DOHH2 (cell line): ENCODE results near the gene P3H2.
"Not testable (repeated sequence)": the region's sequence is repeated elsewhere in the genome, so short reads cannot be mapped to it uniquely, and the experiment has no call there.

Experiments
- H3F3A ChIP-seq: fragments of 200-600 bp; sonication (generic), shearing (Covaris generic); 2 replicates; pipeline ENCODE4 v1.6.0; 2016; ENCODE audit warnings: antibody characterized with exemption, mild to moderate bottlenecking; ENCODE audit not compliant: control insufficient read depth, insufficient read depth
- H3K27ac ChIP-seq: fragments of 200-600 bp; sonication (generic); 2 replicates; pipeline ENCODE4 v1.5.1; 2014; ENCODE audit warnings: low read depth, mild to moderate bottlenecking, low read length, moderate library complexity
- H3K27me3 ChIP-seq: fragments of 200-600 bp; sonication (generic); 2 replicates; pipeline ENCODE4 v1.6.1; 2014; ENCODE audit warnings: mild to moderate bottlenecking, low read length, mixed read lengths; ENCODE audit not compliant: control insufficient read depth
- H3K36me3 ChIP-seq: fragments of 200-600 bp; sonication (generic); 2 replicates; pipeline ENCODE4 v1.6.1; 2014; ENCODE audit warnings: mild to moderate bottlenecking, low read length, moderate library complexity, mixed read lengths; ENCODE audit not compliant: control insufficient read depth
- H3K4me1 ChIP-seq: fragments of 200-600 bp; sonication (generic); 2 replicates; pipeline ENCODE4 v1.6.1; 2014; ENCODE audit warnings: mild to moderate bottlenecking, low read length, mixed read lengths; ENCODE audit not compliant: control insufficient read depth
- H3K4me2 ChIP-seq: fragments of 200-600 bp; sonication (generic); 2 replicates; pipeline ENCODE4 v1.6.0; 2014; ENCODE audit warnings: mild to moderate bottlenecking, low read length, moderate library complexity
- H3K4me3 ChIP-seq: fragments of 200-600 bp; sonication (generic); 2 replicates; pipeline ENCODE4 v1.5.1; 2014; ENCODE audit warnings: mild to moderate bottlenecking, low read length, mixed read lengths
- H3K79me2 ChIP-seq: fragments of 200-600 bp; sonication (generic); 2 replicates; pipeline ENCODE4 v1.6.1; 2014; ENCODE audit warnings: mild to moderate bottlenecking, low read length, mixed read lengths; ENCODE audit not compliant: control insufficient read depth
- H3K9me2 ChIP-seq: fragments of 200-600 bp; sonication (generic); replicated peaks from 2 replicates; pipeline ENCODE4 v1.6.1; 2014; ENCODE audit warnings: mild to moderate bottlenecking, low read length, mixed read lengths; ENCODE audit not compliant: control insufficient read depth
- H3K9me3 ChIP-seq: fragments of 200-600 bp; sonication (generic); 2 replicates; pipeline ENCODE4 v1.6.1; 2014; ENCODE audit warnings: antibody characterized with exemption, low read length, mixed read lengths; ENCODE audit not compliant: control insufficient read depth, insufficient read depth
- H4K20me1 ChIP-seq: fragments of 200-600 bp; sonication (generic); 2 replicates; pipeline ENCODE4 v1.6.0; 2014; ENCODE audit warnings: low read depth, mild to moderate bottlenecking, antibody characterized with exemption, low read length, moderate library complexity; ENCODE audit not compliant: control insufficient read depth, insufficient read depth
- CTCF ChIP-seq: fragments of 200-600 bp; sonication (generic); IDR thresholded peaks from one replicate; pipeline ENCODE4 v1.5.1; 2014; ENCODE audit warnings: antibody characterized with exemption, mild to moderate bottlenecking, low read depth, low read length; ENCODE audit not compliant: poor library complexity, severe bottlenecking
- EZH2phosphoT487 ChIP-seq: fragments of 200-600 bp; sonication (generic); IDR thresholded peaks from 2 replicates; pipeline ENCODE4 v1.6.1; 2017; ENCODE audit warnings: borderline replicate concordance, mild to moderate bottlenecking, antibody characterized with exemption, low read length, moderate library complexity, mixed read lengths

Gene P3H2

GRCh38 chr3:190167936-190168680 lies 47.4 kb upstream of the P3H2 start:
- Histone ChIP-seq H3K4me2 (no peak overlapping the region), H3K27me3 (no peaks in the 10 kb centered on the region), H3K4me1 (no peaks in the 10 kb centered on the region), H4K20me1 (no peaks in the 10 kb centered on the region), H3K9me2 (no peaks in the 10 kb centered on the region), H3K27ac (no peak overlapping the region), H3K79me2 (no peaks in the 10 kb centered on the region), H3K9me3 (no peaks in the 10 kb centered on the region), H3F3A (no peaks in the 10 kb centered on the region), H3K4me3 (no peak overlapping the region), H3K36me3 (no peaks in the 10 kb centered on the region)
- TF ChIP-seq EZH2phosphoT487, result no peak
- TF ChIP-seq CTCF, result no peak

- Histone ChIP-seq H3K4me2 (no peak overlapping the region), H3K79me2 (no peaks in the 10 kb centered on the region), H3F3A (no peaks in the 10 kb centered on the region), H3K9me2 (no peaks in the 10 kb centered on the region), H3K4me1 (no peaks in the 10 kb centered on the region), H3K4me3 (no peak overlapping the region), H3K9me3 (no peaks in the 10 kb centered on the region), H4K20me1 (no peaks in the 10 kb centered on the region), H3K36me3 (no peaks in the 10 kb centered on the region), H3K27ac (no peak overlapping the region), H3K27me3 (no peaks in the 10 kb centered on the region)
- no peak for TF ChIP-seq CTCF
- no peak for TF ChIP-seq EZH2phosphoT487
These were observed 46.3 kb upstream of the P3H2 start for GRCh38 chr3:190166948-190167347.

DNA sequence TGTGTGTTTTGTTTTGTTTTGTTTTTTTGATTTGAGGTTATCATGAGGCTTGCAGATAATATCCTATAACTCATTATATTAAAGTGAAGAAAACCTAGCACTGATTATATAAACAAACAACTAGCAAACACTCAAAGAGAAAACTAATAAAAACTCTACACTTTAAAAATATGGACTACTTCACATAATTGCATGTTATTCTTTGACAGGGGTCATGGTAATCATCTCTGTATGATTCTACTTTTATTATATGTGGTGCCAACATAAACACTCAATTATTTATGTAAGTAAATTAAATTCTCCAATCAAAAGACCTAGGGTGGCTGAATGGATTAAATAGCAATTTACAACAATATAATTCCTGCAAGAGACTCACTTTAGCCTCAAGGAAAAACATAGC lies 44.6 kb upstream of the P3H2 start:
- H3K9me2 ChIP-seq, result no peaks in the 10 kb centered on the region
- no peak for TF ChIP-seq CTCF
- H3K36me3 ChIP-seq, result no peaks in the 10 kb centered on the region
- H3K9me3 ChIP-seq, result no peaks in the 10 kb centered on the region
- no peak overlapping the region for H3K4me3 ChIP-seq
- H3K27ac ChIP-seq, result no peak overlapping the region
- no peak overlapping the region for H3K4me2 ChIP-seq
- no peaks in the 10 kb centered on the region for H3K79me2 ChIP-seq
- no peaks in the 10 kb centered on the region for H3K27me3 ChIP-seq
- no peaks in the 10 kb centered on the region for H3F3A ChIP-seq
- H3K4me1 ChIP-seq, result no peaks in the 10 kb centered on the region
- no peaks in the 10 kb centered on the region for H4K20me1 ChIP-seq

- not testable (repeated sequence) for H3K9me3 ChIP-seq, H3F3A ChIP-seq, H3K4me3 ChIP-seq, H3K4me2 ChIP-seq, H4K20me1 ChIP-seq, H3K4me1 ChIP-seq, H3K9me2 ChIP-seq, H3K36me3 ChIP-seq, H3K27me3 ChIP-seq, H3K79me2 ChIP-seq, H3K27ac ChIP-seq
These were observed 41.3 kb upstream of the P3H2 start for GRCh38 chr3:190162013-190162412.
